OCI-LY1 (cell line): Measurements from ENCODE around the gene TAS1R3.

Source experiments
- CTCF ChIP-seq: fragments of 200-600 bp; sonication (generic), shearing (Covaris generic); IDR thresholded peaks from 2 replicates; pipeline ENCODE4 v1.5.1; 2017; ENCODE audit warnings: mild to moderate bottlenecking, antibody characterized with exemption, low read length, moderate library complexity, mixed read lengths
- EZH2 ChIP-seq: fragments of 200-600 bp; sonication (generic), shearing (Covaris generic); IDR thresholded peaks from 2 replicates; pipeline ENCODE4 v1.8.0; 2017; ENCODE audit warnings: borderline replicate concordance, mixed run types, mild to moderate bottlenecking, antibody characterized with exemption, low read length, moderate library complexity, mixed read lengths

- TF ChIP-seq CTCF = no peak
- no peak for TF ChIP-seq EZH2
Measured at GRCh38 chr1:1335283-1335682, 4.2 kb downstream of the TAS1R3 start.
